GM21619 (cell line): ENCODE results near the gene UVRAG.

Source experiments
- ATAC-seq: cut with Tn5 transposase; IDR thresholded peaks from one replicate; pipeline ENCODE4 v1.9.1; 2021; ENCODE audit not compliant: unreplicated experiment

The UVRAG gene

DNA sequence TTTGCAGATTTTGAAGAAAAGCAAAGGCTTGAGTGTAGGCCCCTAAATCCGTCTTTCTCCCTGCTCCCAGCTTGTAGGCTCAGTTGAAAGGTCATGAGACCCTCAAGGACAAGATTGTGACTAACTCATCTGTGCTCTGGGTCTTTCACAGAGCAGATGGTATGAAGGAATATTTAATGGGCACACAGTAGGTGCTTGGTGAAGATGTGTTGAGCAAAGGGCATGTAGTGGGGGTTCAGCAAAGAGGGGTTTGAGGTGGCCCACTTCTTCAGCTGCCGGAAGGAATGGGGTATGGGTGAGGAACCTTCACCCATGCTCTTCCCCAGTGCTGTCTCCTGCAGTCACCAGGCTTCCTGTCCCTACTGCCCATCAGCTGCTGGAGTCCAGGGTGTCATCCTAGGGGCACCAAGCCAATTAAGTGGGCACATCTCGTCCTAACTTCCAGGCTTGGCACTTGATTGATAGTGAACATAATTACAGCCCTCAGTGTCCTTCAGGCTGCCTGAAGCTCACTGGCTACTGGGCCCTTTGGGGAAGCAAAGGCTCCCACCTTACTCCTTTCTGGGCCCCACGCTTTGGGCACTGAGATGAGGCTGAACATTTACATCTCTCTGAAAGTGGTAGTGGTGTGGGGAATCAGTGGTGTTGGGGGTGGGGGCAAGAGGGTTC is 31.5 kb upstream of the UVRAG start:
- ATAC-seq: no peak

DNA sequence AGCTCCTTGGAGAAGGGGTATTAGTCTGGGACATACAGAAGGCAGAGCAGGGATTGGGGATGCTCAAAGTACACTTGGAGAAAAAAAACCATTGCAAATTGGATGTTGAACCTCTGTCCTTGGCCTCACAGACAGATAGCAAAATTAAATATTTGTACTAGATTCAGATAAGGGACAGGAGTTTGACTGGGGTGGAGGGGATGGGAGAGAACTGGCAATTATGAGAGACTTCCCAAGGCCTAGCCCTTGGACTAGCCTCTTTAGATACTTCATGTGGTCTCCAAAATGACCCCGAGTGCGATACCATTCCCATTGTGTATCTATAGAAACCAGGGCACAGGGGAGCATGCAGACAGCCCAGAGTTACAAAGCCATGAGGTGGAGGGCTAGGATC is 30.9 kb upstream of the UVRAG start:
- no peak for ATAC-seq

DNA sequence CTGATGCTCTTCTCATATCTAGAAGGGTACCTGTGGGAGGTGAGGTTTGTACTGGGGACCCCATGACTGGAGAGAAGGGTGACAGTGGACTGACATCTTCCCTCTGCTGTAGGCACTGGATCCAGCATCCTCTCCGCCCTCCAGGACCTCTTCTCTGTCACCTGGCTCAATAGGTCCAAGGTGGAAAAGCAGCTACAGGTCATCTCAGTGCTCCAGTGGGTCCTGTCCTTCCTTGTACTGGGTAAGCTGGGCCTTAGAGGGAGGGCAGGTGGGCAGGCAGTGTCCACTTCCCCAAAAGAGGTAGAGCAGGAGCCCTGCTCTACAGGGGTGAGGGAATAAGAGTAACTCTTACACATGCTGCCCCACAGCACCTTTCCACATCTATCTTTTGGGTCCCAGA is 30.5 kb upstream of the UVRAG start:
- ATAC-seq: no peak

DNA sequence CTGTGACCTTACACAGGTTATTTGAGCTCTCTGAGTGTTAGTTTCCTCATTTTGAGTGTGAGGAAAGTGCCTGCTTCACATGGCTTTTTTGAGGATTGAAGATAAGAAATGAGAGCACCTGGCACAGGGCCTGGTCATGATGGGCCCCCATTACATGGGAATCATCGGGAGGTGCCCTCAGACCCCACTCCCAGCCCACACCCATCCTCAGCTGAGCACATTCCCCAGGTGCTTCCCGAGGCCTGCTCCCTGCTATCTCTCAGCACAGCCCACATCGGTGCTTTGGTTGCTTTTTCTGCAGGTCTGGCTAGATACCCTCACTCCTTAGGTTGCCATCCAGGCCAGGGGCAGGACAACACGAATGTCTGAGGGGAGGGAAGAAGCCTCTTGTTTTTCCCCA is 29.8 kb upstream of the UVRAG start:
- no peak for ATAC-seq

DNA sequence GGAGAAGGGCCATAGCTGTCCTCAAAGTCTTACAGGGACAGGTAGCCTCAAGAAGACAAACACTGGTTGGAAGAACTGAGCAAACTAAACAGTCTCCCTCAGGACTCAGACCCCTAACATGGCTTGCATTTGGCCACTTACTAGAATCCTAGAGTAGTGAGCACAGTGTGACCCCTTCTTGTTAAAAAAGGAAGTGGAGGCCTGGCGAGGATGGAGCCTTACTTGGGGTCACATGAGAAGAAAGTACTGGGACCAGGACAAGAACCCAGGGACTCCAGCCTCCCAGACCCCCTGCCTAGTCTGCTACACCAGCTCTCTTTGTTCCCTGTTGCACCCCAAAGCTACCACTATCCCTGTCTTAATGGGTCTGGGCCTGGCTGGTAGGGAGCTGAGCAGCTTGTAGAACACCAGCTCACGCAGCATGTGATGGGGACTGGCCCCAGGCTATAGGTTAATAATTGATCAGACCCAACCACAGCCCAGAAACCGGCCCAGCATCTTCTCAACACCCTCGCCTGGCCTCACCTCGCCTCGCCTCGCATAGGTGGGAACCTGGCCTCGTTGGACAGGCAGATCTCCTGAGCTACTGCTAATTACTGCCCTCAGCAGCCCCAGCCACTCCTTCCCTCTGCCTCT is 28.8 kb upstream of the UVRAG start:
- ATAC-seq: peak; percentile 76

- no peak for ATAC-seq
Measured at GRCh38 chr11:75789521-75789920, 25.5 kb upstream of the UVRAG start.

DNA sequence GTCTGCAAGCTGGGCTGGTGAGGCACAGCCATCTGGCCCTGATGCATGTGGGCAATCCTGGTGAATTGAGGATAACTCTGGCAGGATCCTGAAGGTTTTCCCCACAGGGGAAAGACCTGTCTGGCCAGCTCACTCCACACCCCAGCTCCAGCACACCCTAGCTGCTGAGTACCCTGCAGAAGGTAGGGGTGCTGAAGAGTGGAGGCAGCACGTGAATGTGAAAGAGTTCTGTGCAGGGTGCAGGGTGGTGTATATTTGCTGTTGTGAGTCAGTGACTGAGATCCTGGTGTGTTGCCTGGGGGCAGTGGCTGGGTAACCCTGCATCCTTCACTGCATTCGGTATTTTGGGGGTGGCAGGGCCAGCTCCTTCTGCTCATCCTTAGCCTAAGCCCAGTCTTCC is 24.0 kb upstream of the UVRAG start:
- ATAC-seq: no peak

GRCh38 chr11:75792127-75792731 is 22.8 kb upstream of the UVRAG start:
- ATAC-seq: no peak

GRCh38 chr11:75792997-75793800 is 21.8 kb upstream of the UVRAG start:
- no peak for ATAC-seq

GRCh38 chr11:75793966-75794365 is 21.0 kb upstream of the UVRAG start:
- ATAC-seq: no peak

GRCh38 chr11:75795276-75796090 is 19.5 kb upstream of the UVRAG start:
- no peak for ATAC-seq

DNA sequence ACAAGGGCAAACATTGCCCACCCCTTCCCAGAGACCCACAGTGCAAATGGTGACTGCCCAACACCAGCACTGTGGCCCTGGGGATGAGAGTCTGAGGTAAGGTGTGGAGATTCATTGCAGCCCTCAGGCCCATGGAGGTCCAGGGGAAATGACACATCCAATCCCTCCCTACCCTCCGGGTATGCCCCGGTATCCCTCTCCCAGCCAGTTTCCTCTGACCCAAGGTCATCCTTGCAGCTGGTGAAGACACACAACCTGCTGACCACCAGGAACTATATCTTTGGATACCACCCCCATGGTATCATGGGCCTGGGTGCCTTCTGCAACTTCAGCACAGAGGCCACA is 18.9 kb upstream of the UVRAG start:
- no peak for ATAC-seq

- no peak for ATAC-seq
Measured at GRCh38 chr11:75797116-75797515, 17.9 kb upstream of the UVRAG start.

DNA sequence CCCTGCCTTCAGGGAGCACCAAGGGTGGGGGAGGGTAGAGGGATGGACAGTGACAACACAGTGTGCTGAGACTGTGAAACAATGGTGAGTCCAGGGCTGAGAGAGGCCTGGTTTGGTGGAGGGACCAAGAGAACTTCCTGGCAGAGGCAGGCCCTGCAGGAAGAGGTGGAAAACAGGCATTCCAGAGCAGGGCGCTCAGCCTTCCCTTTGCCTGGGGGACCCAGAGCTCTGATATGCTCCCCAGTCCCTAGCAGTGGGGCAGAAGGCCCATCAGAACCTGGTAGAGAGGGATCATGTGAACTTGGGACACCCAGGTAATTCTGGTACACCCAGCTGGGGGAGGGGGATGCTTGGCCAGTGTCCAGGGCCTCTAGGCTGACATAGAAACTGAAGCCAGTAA is 17.2 kb upstream of the UVRAG start:
- ATAC-seq: no peak

- no peak for ATAC-seq
Measured at GRCh38 chr11:75800136-75800675, 14.8 kb upstream of the UVRAG start.

- ATAC-seq: no peak
Measured at GRCh38 chr11:75800728-75801361, 14.2 kb upstream of the UVRAG start.

- ATAC-seq: no peak
Measured at GRCh38 chr11:75801362-75802020, 13.5 kb upstream of the UVRAG start.

DNA sequence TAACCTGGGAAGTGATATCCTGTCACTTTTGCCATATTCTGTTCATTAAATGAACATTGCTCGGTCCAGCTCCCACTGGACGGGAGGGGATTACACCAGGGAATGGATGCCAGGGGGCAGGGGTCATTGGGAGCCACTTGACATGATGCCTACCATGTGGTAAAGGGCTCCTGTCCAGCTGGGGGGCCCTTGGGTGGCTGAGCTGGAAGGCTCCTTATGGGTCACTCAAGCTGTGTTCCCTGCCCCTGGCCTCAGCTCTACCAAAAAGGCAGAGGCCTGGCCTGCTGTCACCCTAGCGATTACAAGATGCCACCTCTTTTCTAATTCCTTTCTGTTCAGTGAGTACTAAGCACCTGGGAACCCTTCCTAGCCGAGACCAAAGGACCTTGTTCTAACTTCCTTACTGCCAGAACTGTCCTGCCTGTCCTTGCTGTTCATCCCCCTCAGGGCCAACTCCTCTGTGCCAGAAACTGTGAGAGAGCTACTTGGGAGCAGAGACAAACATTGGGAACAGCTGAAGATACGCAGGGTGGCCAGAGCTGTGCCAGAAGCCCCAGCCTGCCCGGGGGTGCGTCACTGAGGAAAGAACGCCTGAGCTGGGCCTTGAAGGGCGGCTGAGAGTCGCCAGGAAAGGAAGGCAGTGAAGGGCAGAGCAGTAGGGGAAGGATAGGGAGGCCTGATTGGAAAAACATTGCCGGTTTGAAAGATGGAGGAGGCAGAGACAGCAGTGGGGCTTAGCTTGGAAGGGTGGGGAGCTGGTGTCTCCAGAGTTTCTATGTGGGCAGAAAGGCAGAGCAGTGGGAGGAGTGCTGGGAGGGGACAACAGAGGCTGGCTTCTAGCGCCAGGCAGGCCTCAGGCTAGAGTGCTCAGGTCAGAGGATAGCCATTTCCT is 12.7 kb upstream of the UVRAG start:
- ATAC-seq: no peak
